Measurements from ENCODE around the gene HCAR1. TPM values are rescaled to one million over a fixed set of nuclear protein-coding genes. Genes with fewer than 3 reads are reported as not detected.
"Not testable (repeated sequence)": the region's sequence is repeated elsewhere in the genome, so short reads cannot be mapped to it uniquely, and the experiment has no call there.

Gene HCAR1
- total RNA-seq, 1 experiment from 2014 or later = not detected

DNA sequence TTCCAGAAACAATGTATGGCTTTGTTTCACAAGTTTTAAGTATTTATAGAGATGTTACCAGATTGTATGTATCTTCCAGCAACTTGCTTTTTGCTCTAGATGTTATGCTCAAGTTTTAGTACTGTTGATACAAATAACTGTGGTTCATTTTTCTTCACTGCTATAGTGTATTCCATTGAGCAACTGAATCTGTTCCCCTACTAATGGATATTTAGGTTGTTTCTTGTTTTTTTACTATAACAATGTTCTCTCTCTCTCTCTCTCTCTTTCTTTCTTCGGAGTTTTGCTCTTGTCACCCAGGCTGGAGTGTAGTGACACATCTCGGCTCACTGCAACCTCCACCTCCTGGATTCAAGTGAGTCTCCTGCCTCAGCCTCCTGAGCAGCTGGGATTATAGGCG is 44.1 kb downstream of the HCAR1 start:
- in situ Hi-C loops (cut with HindIII; ENCODE audit: low pct_unique_long_range_greater_than_20kb, low sequenced_read_pairs) = no loop called here
- no peak for DNase-seq (ENCODE audit: low read depth)

- in situ Hi-C loops (cut with HindIII; ENCODE audit: low pct_unique_long_range_greater_than_20kb, low sequenced_read_pairs) = no loop called here
- no peak for DNase-seq (ENCODE audit: low read depth)
Measured at GRCh38 chr12:122684297-122684813, 46.3 kb downstream of the HCAR1 start.

DNA sequence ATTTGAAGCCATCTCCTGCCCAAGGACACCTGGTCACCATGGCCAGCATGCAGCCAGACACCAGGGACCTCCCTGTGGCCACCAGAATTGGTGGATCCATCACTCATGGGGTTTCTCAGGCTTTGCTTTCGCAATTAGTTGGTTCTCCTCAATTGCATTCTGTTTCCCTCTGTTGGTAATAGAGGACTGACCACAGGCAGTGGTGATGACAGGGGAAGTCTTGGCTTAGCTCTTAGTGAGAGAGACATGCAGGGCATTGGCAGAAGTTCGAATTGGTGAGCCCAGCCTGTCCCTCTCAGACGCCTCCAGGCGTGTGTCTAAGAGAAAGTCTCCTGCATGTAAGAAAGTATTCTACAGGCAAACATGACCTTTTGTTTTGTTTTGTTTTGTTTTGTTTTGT is 48.8 kb downstream of the HCAR1 start:
- in situ Hi-C loops (cut with HindIII; ENCODE audit: low pct_unique_long_range_greater_than_20kb, low sequenced_read_pairs) = no loop called here
- no peak for DNase-seq (ENCODE audit: low read depth)

- in situ Hi-C loops (cut with HindIII; ENCODE audit: low pct_unique_long_range_greater_than_20kb, low sequenced_read_pairs) = not testable (repeated sequence)
Measured at GRCh38 chr12:122680989-122681388, 49.7 kb downstream of the HCAR1 start.

DNA sequence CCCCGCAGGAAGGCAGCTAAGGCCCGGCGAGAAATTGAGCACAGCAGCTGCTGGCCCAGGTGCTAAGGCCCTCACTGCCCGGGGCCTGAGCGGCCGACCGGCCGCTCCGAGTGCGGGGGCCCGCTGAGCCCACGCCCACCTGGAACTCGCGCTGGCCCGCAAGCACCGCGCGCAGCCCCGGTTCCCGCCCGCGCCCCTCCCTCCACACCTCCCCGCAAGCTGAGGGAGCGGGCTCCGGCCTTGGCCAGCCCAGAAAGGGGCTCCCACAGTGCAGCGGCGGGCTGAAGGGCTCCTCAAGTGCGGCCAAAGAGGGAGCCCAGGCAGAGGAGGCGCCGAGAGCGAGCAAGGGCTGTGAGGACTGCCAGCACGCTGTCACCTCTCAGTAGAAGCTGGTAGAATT is 53.9 kb downstream of the HCAR1 start:
- in situ Hi-C loops (cut with HindIII; ENCODE audit: low pct_unique_long_range_greater_than_20kb, low sequenced_read_pairs); DNase-seq (ENCODE audit: low read depth): not testable (repeated sequence)

More at GRCh38 chr12:122680989-122681388, 49.7 kb downstream of the HCAR1 start:
- DNase-seq (ENCODE audit: low read depth) = not testable (repeated sequence)

Other genes with a start within 250 kb of the HCAR1 start
- 12.9 and 16.5 TPM in 2 replicates for gene ZCCHC8, start 229.9 kb downstream of the HCAR1 start, total RNA-seq (2014; rRNA removed; shearing (Covaris generic); ENCODE audit: low replicate concordance)
- gene RSRC2, start 203.9 kb downstream of the HCAR1 start, total RNA-seq (2014; rRNA removed; shearing (Covaris generic); ENCODE audit: low replicate concordance) = 16.9 and 29.3 TPM in 2 replicates
- 28.6 and 32.6 TPM in 2 replicates for gene KNTC1, start 203.6 kb downstream of the HCAR1 start, total RNA-seq (2014; rRNA removed; shearing (Covaris generic); ENCODE audit: low replicate concordance)
- gene HCAR2, start 27.5 kb downstream of the HCAR1 start, total RNA-seq (2014; rRNA removed; shearing (Covaris generic); ENCODE audit: low replicate concordance) = not detected in 2 replicates
- not detected in 2 replicates for gene HCAR3, start 14.0 kb downstream of the HCAR1 start, total RNA-seq (2014; rRNA removed; shearing (Covaris generic); ENCODE audit: low replicate concordance)
- gene DENR, start 22.0 kb upstream of the HCAR1 start, total RNA-seq (2014; rRNA removed; shearing (Covaris generic); ENCODE audit: low replicate concordance) = 7.3 and 7.4 TPM in 2 replicates
- gene CCDC62, start 43.7 kb upstream of the HCAR1 start, total RNA-seq (2014; rRNA removed; shearing (Covaris generic); ENCODE audit: low replicate concordance) = 1.1 and 1.5 TPM in 2 replicates
- gene HIP1R, start 104.6 kb upstream of the HCAR1 start, total RNA-seq (2014; rRNA removed; shearing (Covaris generic); ENCODE audit: low replicate concordance) = 56.1 and 67.4 TPM in 2 replicates
- 37.8 and 42.2 TPM in 2 replicates for gene VPS37B, start 165.3 kb upstream of the HCAR1 start, total RNA-seq (2014; rRNA removed; shearing (Covaris generic); ENCODE audit: low replicate concordance)
- gene ABCB9, start 235.6 kb upstream of the HCAR1 start, total RNA-seq (2014; rRNA removed; shearing (Covaris generic); ENCODE audit: low replicate concordance) = 1.4 and 4.8 TPM in 2 replicates
- gene OGFOD2, start 244.4 kb upstream of the HCAR1 start, total RNA-seq (2014; rRNA removed; shearing (Covaris generic); ENCODE audit: low replicate concordance) = 79.9 and 88.8 TPM in 2 replicates
- 443 and 486 TPM in 2 replicates for gene ARL6IP4, start 249.8 kb upstream of the HCAR1 start, total RNA-seq (2014; rRNA removed; shearing (Covaris generic); ENCODE audit: low replicate concordance)